GM10248 (cell line): ENCODE data around the gene ZNHIT1.

Experiments
- CTCF ChIA-PET: fragments of 300-600 bp; sonication (Branson Sonifier 250); formaldehyde crosslinking; extraction: SDS; loops from one replicate; lab custom pipeline; 2021; ENCODE audit warnings: antibody characterized with exemption; lab: Yijun Ruan, JAX
- POLR2A ChIA-PET: fragments of 350-650 bp; sonication (Branson Sonifier 250); formaldehyde crosslinking; extraction: SDS; loops from one replicate; lab custom pipeline; 2020; ENCODE audit warnings: antibody characterized with exemption; lab: Yijun Ruan, JAX
- DNase-seq: peaks from one replicate; pipeline ENCODE4 v3.0.0; 2012; ENCODE audit errors: extremely low spot score
- CTCF ChIP-seq: IDR thresholded peaks from 2 replicates; pipeline ENCODE4 v1.5.1; 2012; ENCODE audit warnings: mild to moderate bottlenecking, low read depth; ENCODE audit errors: extremely low read depth, missing control alignments, control extremely low read depth

Gene ZNHIT1

GRCh38 chr7:101273206-101273605, 55.2 kb downstream of the ZNHIT1 start:
- TF ChIP-seq CTCF: no peak
- DNase-seq: no peak
- POLR2A ChIA-PET: interaction anchor here (0.6 kb wide), 1 partner anchor 11 kb away, joined by 3 read pairs; no protein-coding TSS in a partner anchor
- CTCF ChIA-PET: interaction anchor here (1.0 to 2.1 kb wide), 4 partner anchors 9 to 129 kb away, joined by 3 to 10 read pairs (median 4); no protein-coding TSS in a partner anchor
